ENCODE measurements around the gene PRIMA1. TPM values are rescaled to one million over a fixed set of nuclear protein-coding genes. Genes with fewer than 3 reads are reported as not detected.

Gene PRIMA1
- total RNA-seq, 1 experiment from 2014 or later: 4.9 TPM

GRCh38 chr14:93793555-93794324 is 5.5 kb upstream of the PRIMA1 start:
- Mint-ChIP-seq H3K9me3 (peaks cover 20% of the 10 kb centered on the region), H3K36me3 (peaks cover 4% of the 10 kb centered on the region; the same call in 1 of the 2 replicates), H3K4me3 (no peak overlapping the region), H3K4me1 (peaks cover 10% of the 10 kb centered on the region), H3K27me3 (ENCODE audit: low read depth) (peaks cover 25% of the 10 kb centered on the region), H3K27ac (no peak overlapping the region)
- DNase-seq (ENCODE audit: low spot score) (no peak), ATAC-seq (no peak)
- CTCF ChIA-PET: no interaction called here
- TF ChIP-seq ZNF416 (CRISPR knock-in tag; IDR thresholded peaks at IDR 0.05): no peak
- TF ChIP-seq FOXJ3 (CRISPR knock-in tag; IDR thresholded peaks at IDR 0.05; ENCODE audit: borderline replicate concordance): no peak
- no peak for TF ChIP-seq ETV6 (CRISPR knock-in tag; IDR thresholded peaks at IDR 0.05)
- TF ChIP-seq, protein P1, sequence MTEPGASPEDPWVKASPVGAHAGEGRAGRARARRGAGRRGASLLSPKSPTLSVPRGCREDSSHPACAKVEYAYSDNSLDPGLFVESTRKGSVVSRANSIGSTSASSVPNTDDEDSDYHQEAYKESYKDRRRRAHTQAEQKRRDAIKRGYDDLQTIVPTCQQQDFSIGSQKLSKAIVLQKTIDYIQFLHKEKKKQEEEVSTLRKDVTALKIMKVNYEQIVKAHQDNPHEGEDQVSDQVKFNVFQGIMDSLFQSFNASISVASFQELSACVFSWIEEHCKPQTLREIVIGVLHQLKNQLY (CRISPR knock-in tag; IDR thresholded peaks at IDR 0.05): no peak
- TF ChIP-seq, protein P2, sequence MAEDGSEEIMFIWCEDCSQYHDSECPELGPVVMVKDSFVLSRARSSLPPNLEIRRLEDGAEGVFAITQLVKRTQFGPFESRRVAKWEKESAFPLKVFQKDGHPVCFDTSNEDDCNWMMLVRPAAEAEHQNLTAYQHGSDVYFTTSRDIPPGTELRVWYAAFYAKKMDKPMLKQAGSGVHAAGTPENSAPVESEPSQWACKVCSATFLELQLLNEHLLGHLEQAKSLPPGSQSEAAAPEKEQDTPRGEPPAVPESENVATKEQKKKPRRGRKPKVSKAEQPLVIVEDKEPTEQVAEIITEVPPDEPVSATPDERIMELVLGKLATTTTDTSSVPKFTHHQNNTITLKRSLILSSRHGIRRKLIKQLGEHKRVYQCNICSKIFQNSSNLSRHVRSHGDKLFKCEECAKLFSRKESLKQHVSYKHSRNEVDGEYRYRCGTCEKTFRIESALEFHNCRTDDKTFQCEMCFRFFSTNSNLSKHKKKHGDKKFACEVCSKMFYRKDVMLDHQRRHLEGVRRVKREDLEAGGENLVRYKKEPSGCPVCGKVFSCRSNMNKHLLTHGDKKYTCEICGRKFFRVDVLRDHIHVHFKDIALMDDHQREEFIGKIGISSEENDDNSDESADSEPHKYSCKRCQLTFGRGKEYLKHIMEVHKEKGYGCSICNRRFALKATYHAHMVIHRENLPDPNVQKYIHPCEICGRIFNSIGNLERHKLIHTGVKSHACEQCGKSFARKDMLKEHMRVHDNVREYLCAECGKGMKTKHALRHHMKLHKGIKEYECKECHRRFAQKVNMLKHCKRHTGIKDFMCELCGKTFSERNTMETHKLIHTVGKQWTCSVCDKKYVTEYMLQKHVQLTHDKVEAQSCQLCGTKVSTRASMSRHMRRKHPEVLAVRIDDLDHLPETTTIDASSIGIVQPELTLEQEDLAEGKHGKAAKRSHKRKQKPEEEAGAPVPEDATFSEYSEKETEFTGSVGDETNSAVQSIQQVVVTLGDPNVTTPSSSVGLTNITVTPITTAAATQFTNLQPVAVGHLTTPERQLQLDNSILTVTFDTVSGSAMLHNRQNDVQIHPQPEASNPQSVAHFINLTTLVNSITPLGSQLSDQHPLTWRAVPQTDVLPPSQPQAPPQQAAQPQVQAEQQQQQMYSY (CRISPR knock-in tag; IDR thresholded peaks at IDR 0.05): no peak
- TF ChIP-seq ZNF281 (CRISPR knock-in tag; IDR thresholded peaks at IDR 0.05): no peak
- TF ChIP-seq FOXK1 (CRISPR knock-in tag; IDR thresholded peaks at IDR 0.05): no peak
- no peak for TF ChIP-seq ZNF512 (CRISPR knock-in tag; IDR thresholded peaks at IDR 0.05; ENCODE audit: borderline replicate concordance)
- POLR2A ChIA-PET: no interaction called here

GRCh38 chr14:93792391-93792790 is 4.1 kb upstream of the PRIMA1 start:
- Mint-ChIP-seq H3K27me3 (ENCODE audit: low read depth) (peaks cover 35% of the 10 kb centered on the region), H3K4me3 (no peak overlapping the region), H3K36me3 (peaks cover 4% of the 10 kb centered on the region; the same call in 1 of the 2 replicates), H3K27ac (no peak overlapping the region), H3K4me1 (peaks cover 16% of the 10 kb centered on the region), H3K9me3 (peaks cover 20% of the 10 kb centered on the region)
- ATAC-seq: no peak
- ChIA-PET CTCF (interaction anchor here (0.8 kb wide), 1 partner anchor 111 kb away, joined by 3 read pairs; no protein-coding TSS in a partner anchor), POLR2A (no interaction called here)
- DNase-seq (ENCODE audit: low spot score): no peak
- TF ChIP-seq ELF4 (CRISPR knock-in tag; IDR thresholded peaks at IDR 0.05; ENCODE audit: low read depth) (no peak), USF1 (CRISPR knock-in tag; IDR thresholded peaks at IDR 0.05) (no peak), NR3C1 (CRISPR knock-in tag; conservative IDR thresholded peaks at IDR 0.05; ENCODE audit: low read depth) (no peak), TP53 (CRISPR knock-in tag; IDR thresholded peaks at IDR 0.05) (no peak), E2F1 (CRISPR knock-in tag; IDR thresholded peaks at IDR 0.05) (no peak), SMAD3 (CRISPR knock-in tag; IDR thresholded peaks at IDR 0.05; ENCODE audit: borderline replicate concordance) (no peak), TEAD4 (CRISPR knock-in tag; IDR thresholded peaks at IDR 0.05) (no peak), FOXP1 (CRISPR knock-in tag; IDR thresholded peaks at IDR 0.05; ENCODE audit: borderline replicate concordance) (no peak)
- TF ChIP-seq, protein P1 (CRISPR knock-in tag; IDR thresholded peaks at IDR 0.05): no peak
